ENCODE results near the gene CEP85L.
A peak's percentile ranks its signal among the peaks of the same experiment; 100 is the strongest.

CEP85L gene

DNA sequence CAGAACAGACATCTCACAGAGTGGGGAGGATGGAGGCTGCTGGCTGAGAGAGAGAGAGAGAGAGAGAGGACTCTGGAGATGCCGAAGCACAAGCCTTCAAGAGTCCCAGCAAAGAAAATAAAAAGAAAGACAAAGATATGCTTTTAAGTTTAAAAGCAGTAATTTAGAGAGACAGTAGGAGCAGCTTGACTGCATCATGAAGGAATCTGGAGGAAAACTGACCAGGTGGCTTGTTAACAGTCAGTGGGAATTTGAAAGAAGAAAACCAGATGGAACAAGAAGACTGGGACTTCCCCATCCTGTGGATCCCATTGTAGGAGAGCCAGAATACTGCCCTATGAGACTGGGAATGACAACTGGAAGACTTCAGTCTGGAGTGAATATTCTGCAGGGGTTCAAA is 149.6 kb downstream of the CEP85L start:
- TF ChIP-seq TAF1 (IDR thresholded peaks at IDR 0.05; ENCODE audit: low read depth, low read length) (no peak), POLR2A (IDR thresholded peaks at IDR 0.05; ENCODE audit: low read depth, low read length) (no peak), POU2F2 (IDR thresholded peaks at IDR 0.05; ENCODE audit: low read depth, low read length) (no peak), PAX5 (IDR thresholded peaks at IDR 0.05; ENCODE audit: insufficient read depth, low read length, severe bottlenecking) (no peak), POLR2AphosphoS5 (IDR thresholded peaks at IDR 0.05; ENCODE audit: low read depth, low read length) (no peak), SPI1 (IDR thresholded peaks at IDR 0.05; ENCODE audit: low read depth, low read length) (no peak)
- DNase-seq (ENCODE audit: insufficient read length, low spot score) (no peak), FAIRE-seq (no peak)

DNA sequence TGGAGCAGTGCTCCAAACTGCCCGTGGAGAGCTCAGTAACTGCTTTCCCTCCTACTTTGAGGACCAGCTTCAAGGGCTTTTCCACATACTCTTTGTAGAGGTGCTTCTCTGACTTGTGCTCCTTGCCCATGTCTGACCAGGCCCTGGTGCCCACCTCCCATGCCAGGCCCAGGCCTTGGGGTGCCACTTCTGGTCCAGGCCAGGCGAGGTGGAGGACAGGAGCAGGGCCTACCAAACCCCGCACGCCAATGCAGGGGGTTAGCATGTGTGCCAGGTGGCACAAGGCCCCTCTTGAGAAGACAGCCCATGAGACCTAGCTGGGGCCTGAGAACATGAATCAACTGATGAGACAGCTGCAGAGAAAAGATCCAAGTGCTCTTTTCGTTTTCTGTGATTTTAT is 150.3 kb downstream of the CEP85L start:
- TF ChIP-seq POLR2A (IDR thresholded peaks at IDR 0.05; ENCODE audit: low read depth, low read length) (no peak), TAF1 (IDR thresholded peaks at IDR 0.05; ENCODE audit: low read depth, low read length) (no peak), PAX5 (IDR thresholded peaks at IDR 0.05; ENCODE audit: insufficient read depth, low read length, severe bottlenecking) (no peak), POU2F2 (IDR thresholded peaks at IDR 0.05; ENCODE audit: low read depth, low read length) (no peak)
- FAIRE-seq (no peak), DNase-seq (ENCODE audit: insufficient read length, low spot score) (no peak)

DNA sequence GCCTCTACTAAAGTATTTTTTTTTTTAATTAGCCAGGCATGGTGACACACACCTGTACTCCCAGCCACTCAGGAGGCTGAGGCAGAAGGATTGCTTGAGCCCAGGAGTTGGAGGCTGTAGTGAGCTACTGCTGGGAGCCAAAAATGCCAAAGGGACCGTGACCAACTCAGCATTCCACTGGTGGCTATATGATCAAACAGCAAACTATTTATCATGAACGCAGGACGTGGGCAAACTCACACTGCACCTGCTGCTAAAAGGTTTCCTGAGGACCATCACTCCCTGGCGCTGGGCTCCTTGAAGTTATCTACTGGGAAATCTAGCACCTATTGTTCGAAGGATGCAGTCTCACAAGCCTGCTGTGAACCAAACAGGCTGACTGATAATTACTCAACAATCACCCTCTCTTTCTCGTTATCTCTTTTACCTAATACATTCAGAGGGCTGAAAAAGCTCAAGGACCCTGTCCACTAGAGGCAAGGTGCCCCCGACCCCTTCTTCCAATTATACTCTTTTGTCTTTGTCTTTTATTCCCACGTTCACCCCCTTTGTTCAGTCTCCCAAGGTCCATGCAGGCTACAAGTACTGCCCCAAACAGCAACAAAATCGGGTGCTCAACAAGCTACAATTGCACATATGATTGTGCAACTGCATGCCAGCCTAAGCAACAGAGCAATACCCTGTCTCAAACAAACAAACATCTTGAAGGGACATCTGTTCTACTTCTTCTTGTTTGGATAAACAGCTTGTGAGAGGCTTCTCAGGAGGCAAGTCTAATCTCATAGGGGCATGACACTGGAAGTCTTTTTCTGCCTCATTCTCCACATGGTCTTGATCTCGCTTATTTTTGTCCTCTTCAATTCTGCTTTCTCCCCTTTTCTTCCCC is 151.0 kb downstream of the CEP85L start:
- DNase-seq (ENCODE audit: insufficient read length, low spot score) (no peak), FAIRE-seq (no peak)
- TF ChIP-seq PAX5 (IDR thresholded peaks at IDR 0.05; ENCODE audit: insufficient read depth, low read length, severe bottlenecking) (no peak), POU2F2 (IDR thresholded peaks at IDR 0.05; ENCODE audit: low read depth, low read length) (no peak), POLR2AphosphoS5 (IDR thresholded peaks at IDR 0.05; ENCODE audit: low read depth, low read length) (no peak), POLR2A (IDR thresholded peaks at IDR 0.05; ENCODE audit: low read depth, low read length) (no peak), TAF1 (IDR thresholded peaks at IDR 0.05; ENCODE audit: low read depth, low read length) (no peak), SPI1 (IDR thresholded peaks at IDR 0.05; ENCODE audit: low read depth, low read length) (no peak)

DNA sequence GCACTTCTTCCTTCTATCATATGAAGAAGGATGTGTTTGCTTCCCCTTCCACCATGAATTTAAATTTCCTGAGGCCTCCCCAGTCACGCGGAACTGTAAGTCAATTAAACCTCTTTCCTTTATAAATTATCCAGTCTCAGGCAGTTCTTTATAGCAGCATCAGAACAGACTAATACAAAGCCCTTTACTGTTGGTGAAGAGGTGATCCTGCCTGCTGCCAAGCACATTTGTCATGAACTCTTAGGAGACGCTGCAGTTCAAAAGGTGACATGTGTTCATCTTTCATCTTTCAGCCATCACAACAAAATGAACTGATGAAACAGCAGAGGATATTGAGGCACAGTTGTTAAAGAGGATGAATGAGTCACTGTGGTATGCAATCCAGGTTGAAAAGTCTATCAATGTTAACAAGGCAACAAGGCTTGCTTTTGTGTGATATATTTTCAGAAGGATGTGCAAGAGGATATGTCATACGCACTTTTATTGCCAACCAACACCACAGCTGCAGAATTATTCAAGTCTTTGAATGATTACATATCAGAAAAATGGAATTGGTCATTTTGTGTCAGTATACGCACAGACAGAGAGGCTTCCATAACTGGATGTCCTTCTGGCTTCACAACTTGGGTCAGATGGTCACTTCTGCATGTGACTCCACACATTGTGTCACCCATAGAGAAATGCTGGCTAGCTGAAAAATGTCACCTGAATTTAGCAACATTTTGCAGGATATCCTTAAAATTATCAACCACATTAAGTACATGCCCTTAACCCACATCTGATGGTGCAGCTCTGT is 155.7 kb downstream of the CEP85L start:
- DNase-seq (ENCODE audit: insufficient read length, low spot score) (no peak), FAIRE-seq (peak; percentile 59)
- no peak for TF ChIP-seq POLR2A (IDR thresholded peaks at IDR 0.05; ENCODE audit: low read depth, low read length)
- no peak for TF ChIP-seq POU2F2 (IDR thresholded peaks at IDR 0.05; ENCODE audit: low read depth, low read length)
- no peak for TF ChIP-seq SPI1 (IDR thresholded peaks at IDR 0.05; ENCODE audit: low read depth, low read length)
- no peak for TF ChIP-seq TAF1 (IDR thresholded peaks at IDR 0.05; ENCODE audit: low read depth, low read length)
- no peak for TF ChIP-seq POLR2AphosphoS5 (IDR thresholded peaks at IDR 0.05; ENCODE audit: low read depth, low read length)
- TF ChIP-seq PAX5 (IDR thresholded peaks at IDR 0.05; ENCODE audit: insufficient read depth, low read length, severe bottlenecking): no peak

DNA sequence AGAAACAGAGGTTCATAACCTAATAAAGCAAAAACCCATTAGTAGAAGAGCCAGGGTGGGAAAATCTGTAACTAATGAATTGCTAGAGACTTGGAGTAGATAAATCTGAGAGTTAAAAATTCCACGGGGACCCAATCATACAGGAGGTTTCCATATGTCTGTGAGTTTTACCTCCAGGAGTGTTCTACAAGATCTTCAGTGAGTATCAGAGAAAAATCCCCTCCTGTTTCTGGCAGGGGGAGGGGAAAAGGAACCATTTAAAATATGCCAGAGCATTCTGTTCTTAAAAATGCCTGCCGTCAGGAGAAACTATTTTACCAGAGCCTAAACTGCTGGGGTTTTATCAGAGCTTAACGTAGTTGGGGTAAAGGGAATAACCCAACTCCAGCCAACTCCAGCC is 157.3 kb downstream of the CEP85L start:
- no peak for FAIRE-seq

DNA sequence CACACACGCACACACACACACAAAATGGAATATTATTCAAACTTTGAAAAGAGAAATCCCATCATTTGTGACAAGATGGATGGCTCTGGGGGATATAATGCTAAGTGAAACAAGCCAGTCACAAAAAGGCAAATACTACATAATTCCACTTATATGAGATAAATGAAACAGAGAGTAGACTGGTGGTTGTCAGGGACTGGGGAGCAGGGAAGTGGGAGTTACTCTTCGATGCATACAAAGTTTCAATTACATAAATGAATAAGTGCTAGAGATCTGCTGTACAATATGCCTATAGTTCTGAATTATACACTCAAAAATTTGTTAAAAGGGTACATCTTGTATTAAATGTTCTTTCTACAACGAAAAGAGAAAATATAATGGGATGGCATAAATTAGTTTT is 161.4 kb downstream of the CEP85L start:
- TF ChIP-seq POU2F2 (IDR thresholded peaks at IDR 0.05; ENCODE audit: low read depth, low read length) (no peak), POLR2A (IDR thresholded peaks at IDR 0.05; ENCODE audit: low read depth, low read length) (no peak), PAX5 (IDR thresholded peaks at IDR 0.05; ENCODE audit: insufficient read depth, low read length, severe bottlenecking) (no peak), TAF1 (IDR thresholded peaks at IDR 0.05; ENCODE audit: low read depth, low read length) (no peak), SPI1 (IDR thresholded peaks at IDR 0.05; ENCODE audit: low read depth, low read length) (peak; percentile 69; the same call in 1 of the 2 replicates), POLR2AphosphoS5 (IDR thresholded peaks at IDR 0.05; ENCODE audit: low read depth, low read length) (no peak)
- FAIRE-seq: no peak

More for the DNA sequence above, 157.3 kb downstream of the CEP85L start:
- no peak for TF ChIP-seq POU2F2 (IDR thresholded peaks at IDR 0.05; ENCODE audit: low read depth, low read length)
- TF ChIP-seq POLR2AphosphoS5 (IDR thresholded peaks at IDR 0.05; ENCODE audit: low read depth, low read length): no peak
- no peak for TF ChIP-seq PAX5 (IDR thresholded peaks at IDR 0.05; ENCODE audit: insufficient read depth, low read length, severe bottlenecking)
- no peak for TF ChIP-seq SPI1 (IDR thresholded peaks at IDR 0.05; ENCODE audit: low read depth, low read length)
- TF ChIP-seq POLR2A (IDR thresholded peaks at IDR 0.05; ENCODE audit: low read depth, low read length): no peak
- TF ChIP-seq TAF1 (IDR thresholded peaks at IDR 0.05; ENCODE audit: low read depth, low read length): no peak
- DNase-seq (ENCODE audit: insufficient read length, low spot score): no peak

DNA sequence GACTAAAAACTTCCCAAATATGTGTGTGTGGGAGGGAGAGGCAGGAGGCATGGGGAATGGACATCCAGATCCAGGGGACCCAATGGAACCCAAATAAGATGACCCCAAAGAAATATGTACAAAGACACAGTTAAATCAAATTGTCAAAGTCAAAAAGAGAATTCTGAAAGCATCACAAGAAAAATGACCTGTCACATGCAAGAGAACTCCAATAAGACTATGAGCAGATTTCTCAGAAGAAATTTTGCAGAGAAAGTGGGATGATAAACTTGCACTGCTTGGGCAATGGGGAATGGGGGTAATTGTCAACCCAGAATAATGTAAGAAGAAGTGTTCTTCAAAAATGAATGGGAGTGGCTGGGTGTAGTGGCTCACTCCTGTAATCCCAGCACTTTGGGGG is 162.8 kb downstream of the CEP85L start:
- TF ChIP-seq PAX5 (IDR thresholded peaks at IDR 0.05; ENCODE audit: insufficient read depth, low read length, severe bottlenecking): no peak
- TF ChIP-seq TAF1 (IDR thresholded peaks at IDR 0.05; ENCODE audit: low read depth, low read length): no peak
- no peak for TF ChIP-seq POU2F2 (IDR thresholded peaks at IDR 0.05; ENCODE audit: low read depth, low read length)
- TF ChIP-seq POLR2A (IDR thresholded peaks at IDR 0.05; ENCODE audit: low read depth, low read length): no peak
- no peak for TF ChIP-seq SPI1 (IDR thresholded peaks at IDR 0.05; ENCODE audit: low read depth, low read length)
- TF ChIP-seq POLR2AphosphoS5 (IDR thresholded peaks at IDR 0.05; ENCODE audit: low read depth, low read length): no peak
- no peak for FAIRE-seq
- DNase-seq (ENCODE audit: insufficient read length, low spot score): no peak

More for the DNA sequence above, 161.4 kb downstream of the CEP85L start:
- DNase-seq (ENCODE audit: insufficient read length, low spot score): no peak

DNA sequence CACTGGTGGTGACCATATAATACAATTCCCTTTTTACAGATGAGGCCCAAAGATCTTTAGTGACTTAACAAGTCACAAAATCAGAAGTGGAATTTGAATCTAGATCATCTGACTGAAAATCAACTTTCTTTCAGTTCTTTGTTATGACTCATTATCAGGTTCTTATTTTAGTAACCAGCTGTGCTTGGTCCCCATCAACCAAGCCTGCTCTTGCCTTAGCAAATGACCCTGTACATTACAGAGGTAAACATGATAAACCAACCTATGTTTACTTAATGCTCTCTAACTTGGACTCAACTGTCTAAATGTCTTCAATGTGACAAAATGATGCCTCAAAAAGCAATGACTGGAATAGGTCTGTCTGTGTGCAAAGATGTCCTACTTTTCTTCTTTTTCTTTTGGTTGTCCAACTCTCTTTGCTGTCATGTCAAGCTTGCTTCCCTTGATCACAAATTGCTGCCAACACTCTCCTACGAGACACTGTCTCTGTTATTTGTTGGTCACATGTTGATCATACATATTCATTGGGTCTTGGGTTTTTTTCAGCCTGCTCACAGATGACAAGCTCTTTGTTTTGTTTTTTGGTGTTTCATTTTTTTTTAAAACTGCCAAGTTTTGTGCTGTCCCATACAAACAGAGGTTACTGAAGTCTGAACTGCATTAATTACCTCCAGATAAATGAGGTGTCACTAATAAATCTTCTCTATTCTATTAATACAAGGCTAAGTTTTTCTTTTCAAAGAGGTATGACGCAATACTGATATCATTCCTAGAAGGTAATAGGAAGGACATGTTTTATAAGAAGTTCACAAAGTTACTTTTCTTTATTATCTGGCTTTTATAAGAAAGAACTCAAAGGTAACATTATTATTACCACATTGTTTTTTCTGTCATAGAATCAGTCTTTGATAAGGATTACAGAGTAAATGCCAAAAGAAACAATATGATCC is 165.5 kb downstream of the CEP85L start:
- FAIRE-seq: peak; percentile 76
- TF ChIP-seq POLR2AphosphoS5 (IDR thresholded peaks at IDR 0.05; ENCODE audit: low read depth, low read length) (peak; percentile 35; the same call in 1 of the 2 replicates), POU2F2 (IDR thresholded peaks at IDR 0.05; ENCODE audit: low read depth, low read length) (peak; percentile 42; the same call in 1 of the 2 replicates), POLR2A (IDR thresholded peaks at IDR 0.05; ENCODE audit: low read depth, low read length) (no peak), TAF1 (IDR thresholded peaks at IDR 0.05; ENCODE audit: low read depth, low read length) (no peak), PAX5 (IDR thresholded peaks at IDR 0.05; ENCODE audit: insufficient read depth, low read length, severe bottlenecking) (no peak), SPI1 (IDR thresholded peaks at IDR 0.05; ENCODE audit: low read depth, low read length) (no peak)
- DNase-seq (ENCODE audit: insufficient read length, low spot score): no peak
